ENCODE results near the gene MATR3.
A peak's percentile ranks its signal among the peaks of the same experiment; 100 is the strongest.
"Not testable (repeated sequence)": the region's sequence is repeated elsewhere in the genome, so short reads cannot be mapped to it uniquely, and the experiment has no call there.

MATR3 gene

GRCh38 chr5:139262742-139263445, 30.6 kb upstream of the MATR3 start:
- Histone ChIP-seq H3K9me3 (ENCODE audit: control insufficient read depth in 5 of 5, low read length in 5 of 5) (no peaks in the 10 kb centered on the region), H3K27ac (ENCODE audit: low read depth, low read length) (no peak overlapping the region), H3K36me3 (ENCODE audit: control insufficient read depth in 5 of 5, insufficient read depth in 5 of 5, low read length in 5 of 5) (no peaks in the 10 kb centered on the region), H3K27me3 (ENCODE audit: control insufficient read depth in 5 of 5, insufficient read depth in 4 of 5, low read length in 5 of 5) (no peaks in the 10 kb centered on the region), H3K4me3 (ENCODE audit: low read depth in 1 of 5, low read length in 5 of 5) (no peak overlapping the region), H3K9ac (ENCODE audit: low read length in 5 of 5) (no peak overlapping the region), H3K4me1 (ENCODE audit: control insufficient read depth in 5 of 5, insufficient read depth in 5 of 5, low read length in 5 of 5) (peaks cover 3 to 20% (median 12%) of the 10 kb centered on the region in 5 donors)

- Histone ChIP-seq H3K4me3 (ENCODE audit: low read depth in 1 of 5, low read length in 5 of 5) (no peak overlapping the region), H3K27ac (ENCODE audit: low read depth, low read length) (no peak overlapping the region), H3K4me1 (ENCODE audit: control insufficient read depth in 5 of 5, insufficient read depth in 5 of 5, low read length in 5 of 5) (peaks cover 3 to 23% (median 12%) of the 10 kb centered on the region in 5 donors), H3K9ac (ENCODE audit: low read length in 5 of 5) (no peak overlapping the region), H3K27me3 (ENCODE audit: control insufficient read depth in 5 of 5, insufficient read depth in 4 of 5, low read length in 5 of 5) (no peaks in the 10 kb centered on the region), H3K9me3 (ENCODE audit: control insufficient read depth in 5 of 5, low read length in 5 of 5) (no peaks in the 10 kb centered on the region), H3K36me3 (ENCODE audit: control insufficient read depth in 5 of 5, insufficient read depth in 5 of 5, low read length in 5 of 5) (no peaks in the 10 kb centered on the region)
Measured at GRCh38 chr5:139263536-139263935, 30.0 kb upstream of the MATR3 start.

GRCh38 chr5:139263946-139264345, 29.6 kb upstream of the MATR3 start:
- Histone ChIP-seq H3K9ac (ENCODE audit: low read length in 5 of 5) (no peak overlapping the region), H3K36me3 (ENCODE audit: control insufficient read depth in 5 of 5, insufficient read depth in 5 of 5, low read length in 5 of 5) (no peaks in the 10 kb centered on the region), H3K27me3 (ENCODE audit: control insufficient read depth in 5 of 5, insufficient read depth in 4 of 5, low read length in 5 of 5) (no peaks in the 10 kb centered on the region), H3K27ac (ENCODE audit: low read depth, low read length) (no peak overlapping the region), H3K4me3 (ENCODE audit: low read depth in 1 of 5, low read length in 5 of 5) (no peak overlapping the region), H3K9me3 (ENCODE audit: control insufficient read depth in 5 of 5, low read length in 5 of 5) (no peaks in the 10 kb centered on the region), H3K4me1 (ENCODE audit: control insufficient read depth in 5 of 5, insufficient read depth in 5 of 5, low read length in 5 of 5) (peaks cover 3 to 27% (median 12%) of the 10 kb centered on the region in 5 donors)

- Histone ChIP-seq H3K4me3 (ENCODE audit: low read depth in 1 of 5, low read length in 5 of 5) (no peak overlapping the region), H3K9me3 (ENCODE audit: control insufficient read depth in 5 of 5, low read length in 5 of 5) (no peaks in the 10 kb centered on the region), H3K27ac (ENCODE audit: low read depth, low read length) (no peak overlapping the region), H3K4me1 (ENCODE audit: control insufficient read depth in 5 of 5, insufficient read depth in 5 of 5, low read length in 5 of 5) (peaks cover 3 to 27% (median 12%) of the 10 kb centered on the region in 5 donors), H3K36me3 (ENCODE audit: control insufficient read depth in 5 of 5, insufficient read depth in 5 of 5, low read length in 5 of 5) (no peaks in the 10 kb centered on the region), H3K9ac (ENCODE audit: low read length in 5 of 5) (no peak overlapping the region), H3K27me3 (ENCODE audit: control insufficient read depth in 5 of 5, insufficient read depth in 4 of 5, low read length in 5 of 5) (no peaks in the 10 kb centered on the region)
Measured at GRCh38 chr5:139265001-139265400, 28.5 kb upstream of the MATR3 start.

DNA sequence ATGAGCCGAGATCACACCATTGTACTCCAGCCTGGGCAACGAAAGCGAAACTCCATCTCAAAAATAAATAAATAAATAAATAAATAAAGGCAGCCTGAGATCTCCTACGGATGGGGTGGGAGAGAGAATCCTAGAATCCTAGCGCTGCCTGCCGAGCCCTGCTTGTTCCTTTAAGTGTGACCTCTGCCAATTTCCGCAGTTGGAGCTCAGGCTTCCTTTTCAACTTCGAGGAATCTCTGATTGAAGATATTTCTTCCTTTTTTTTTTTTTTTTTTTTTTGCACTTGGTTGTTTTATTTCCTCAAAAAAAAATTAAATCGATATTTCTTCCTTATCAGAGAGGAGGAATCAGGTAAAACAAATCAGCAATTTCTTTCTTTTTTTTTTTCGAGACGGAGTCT, 27.3 kb upstream of the MATR3 start:
- H3K4me3 ChIP-seq (ENCODE audit: low read depth in 1 of 5, low read length in 5 of 5) = peak overlapping the region in 1 of 5 donors; percentile 20
- no peaks in the 10 kb centered on the region for H3K9me3 ChIP-seq (ENCODE audit: control insufficient read depth in 5 of 5, low read length in 5 of 5)
- no peaks in the 10 kb centered on the region for H3K27me3 ChIP-seq (ENCODE audit: control insufficient read depth in 5 of 5, insufficient read depth in 4 of 5, low read length in 5 of 5)
- H3K9ac ChIP-seq (ENCODE audit: low read length in 5 of 5) = no peak overlapping the region
- H3K27ac ChIP-seq (ENCODE audit: low read depth, low read length) = no peak overlapping the region
- H3K36me3 ChIP-seq (ENCODE audit: control insufficient read depth in 5 of 5, insufficient read depth in 5 of 5, low read length in 5 of 5) = no peaks in the 10 kb centered on the region
- peaks cover 3 to 27% (median 12%) of the 10 kb centered on the region in 5 donors for H3K4me1 ChIP-seq (ENCODE audit: control insufficient read depth in 5 of 5, insufficient read depth in 5 of 5, low read length in 5 of 5)

GRCh38 chr5:139267481-139267880, 26.1 kb upstream of the MATR3 start:
- no peak overlapping the region for H3K27ac ChIP-seq (ENCODE audit: low read depth, low read length)
- no peaks in the 10 kb centered on the region for H3K27me3 ChIP-seq (ENCODE audit: control insufficient read depth in 5 of 5, insufficient read depth in 4 of 5, low read length in 5 of 5)
- H3K9me3 ChIP-seq (ENCODE audit: control insufficient read depth in 5 of 5, low read length in 5 of 5) = no peaks in the 10 kb centered on the region
- no peak overlapping the region for H3K4me3 ChIP-seq (ENCODE audit: low read depth in 1 of 5, low read length in 5 of 5)
- no peaks in the 10 kb centered on the region for H3K36me3 ChIP-seq (ENCODE audit: control insufficient read depth in 5 of 5, insufficient read depth in 5 of 5, low read length in 5 of 5)
- H3K4me1 ChIP-seq (ENCODE audit: control insufficient read depth in 5 of 5, insufficient read depth in 5 of 5, low read length in 5 of 5) = peaks cover 2 to 18% (median 4%) of the 10 kb centered on the region in 5 donors
- no peak overlapping the region for H3K9ac ChIP-seq (ENCODE audit: low read length in 5 of 5)

- peaks cover 3 to 27% (median 15%) of the 10 kb centered on the region in 5 donors for H3K4me1 ChIP-seq (ENCODE audit: control insufficient read depth in 5 of 5, insufficient read depth in 5 of 5, low read length in 5 of 5)
- no peak overlapping the region for H3K4me3 ChIP-seq (ENCODE audit: low read depth in 1 of 5, low read length in 5 of 5)
- no peaks in the 10 kb centered on the region for H3K36me3 ChIP-seq (ENCODE audit: control insufficient read depth in 5 of 5, insufficient read depth in 5 of 5, low read length in 5 of 5)
- H3K9me3 ChIP-seq (ENCODE audit: control insufficient read depth in 5 of 5, low read length in 5 of 5) = no peaks in the 10 kb centered on the region
- H3K9ac ChIP-seq (ENCODE audit: low read length in 5 of 5) = peak overlapping the region in 1 of 5 donors; percentile 49
- H3K27ac ChIP-seq (ENCODE audit: low read depth, low read length) = peak overlapping the region; percentile 0
- no peaks in the 10 kb centered on the region for H3K27me3 ChIP-seq (ENCODE audit: control insufficient read depth in 5 of 5, insufficient read depth in 4 of 5, low read length in 5 of 5)
Measured at GRCh38 chr5:139268364-139269202, 25.0 kb upstream of the MATR3 start.

GRCh38 chr5:139270718-139271117, 22.8 kb upstream of the MATR3 start:
- H3K4me3 ChIP-seq (ENCODE audit: low read depth in 1 of 5, low read length in 5 of 5); H3K27ac ChIP-seq (ENCODE audit: low read depth, low read length); H3K9me3 ChIP-seq (ENCODE audit: control insufficient read depth in 5 of 5, low read length in 5 of 5); H3K36me3 ChIP-seq (ENCODE audit: control insufficient read depth in 5 of 5, insufficient read depth in 5 of 5, low read length in 5 of 5); H3K27me3 ChIP-seq (ENCODE audit: control insufficient read depth in 5 of 5, insufficient read depth in 4 of 5, low read length in 5 of 5); H3K9ac ChIP-seq (ENCODE audit: low read length in 5 of 5): not testable (repeated sequence)
- H3K4me1 ChIP-seq (ENCODE audit: control insufficient read depth in 5 of 5, insufficient read depth in 5 of 5, low read length in 5 of 5) = peaks cover 6 to 41% (median 23%) of the 10 kb centered on the region in 5 donors

DNA sequence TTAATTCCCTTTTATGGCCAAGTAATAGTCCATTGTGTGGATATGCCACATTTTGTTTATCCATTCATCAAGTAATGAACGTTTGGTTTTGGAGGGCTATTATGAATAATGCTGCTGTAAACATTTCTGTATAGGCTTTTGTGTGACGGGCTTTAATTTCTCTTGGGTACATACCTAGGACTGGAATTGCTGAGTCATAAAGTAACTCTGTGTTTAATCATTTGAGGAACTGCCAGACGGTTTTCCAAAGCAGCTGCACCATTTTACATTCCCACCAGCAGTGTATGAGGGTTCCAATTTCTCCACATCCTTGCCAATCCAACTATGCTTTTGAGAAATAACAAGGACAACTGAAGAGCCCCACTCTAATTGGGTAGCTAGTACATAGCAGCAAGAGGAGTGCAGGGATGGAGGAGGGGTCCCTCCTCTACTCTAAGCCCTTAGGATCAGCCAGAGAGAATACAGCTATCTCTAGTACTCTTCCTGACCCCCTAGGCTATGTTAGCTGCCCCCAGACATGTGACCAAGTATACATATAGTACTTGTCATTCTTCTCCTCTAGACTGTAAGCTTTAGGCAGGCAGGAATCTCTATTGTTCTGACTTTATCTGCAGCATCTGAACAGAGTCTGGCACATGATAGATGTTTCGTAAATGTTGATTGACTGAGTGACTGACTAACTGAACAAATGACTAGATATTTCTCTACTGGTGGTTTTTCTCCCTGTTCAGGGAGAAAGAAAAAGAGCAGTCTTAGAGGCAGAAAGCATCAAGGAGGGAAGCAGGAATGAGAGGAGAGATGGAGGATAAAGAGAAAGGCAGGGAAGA, 22.1 kb upstream of the MATR3 start:
- H3K36me3 ChIP-seq (ENCODE audit: control insufficient read depth in 5 of 5, insufficient read depth in 5 of 5, low read length in 5 of 5) = no peaks in the 10 kb centered on the region
- no peaks in the 10 kb centered on the region for H3K9me3 ChIP-seq (ENCODE audit: control insufficient read depth in 5 of 5, low read length in 5 of 5)
- no peaks in the 10 kb centered on the region for H3K27me3 ChIP-seq (ENCODE audit: control insufficient read depth in 5 of 5, insufficient read depth in 4 of 5, low read length in 5 of 5)
- H3K4me1 ChIP-seq (ENCODE audit: control insufficient read depth in 5 of 5, insufficient read depth in 5 of 5, low read length in 5 of 5) = peaks cover 6 to 44% (median 21%) of the 10 kb centered on the region in 5 donors
- no peak overlapping the region for H3K27ac ChIP-seq (ENCODE audit: low read depth, low read length)
- no peak overlapping the region for H3K9ac ChIP-seq (ENCODE audit: low read length in 5 of 5)
- no peak overlapping the region for H3K4me3 ChIP-seq (ENCODE audit: low read depth in 1 of 5, low read length in 5 of 5)

Data from subcutaneous abdominal adipose tissue (tissue), 5 donors.